HG02571 (cell line): ENCODE data around the gene KRTAP5-1.
"Not testable (repeated sequence)": the region's sequence is repeated elsewhere in the genome, so short reads cannot be mapped to it uniquely, and the experiment has no call there.

ENCODE experiments used
- ATAC-seq: cut with Tn5 transposase; IDR thresholded peaks from one replicate; pipeline ENCODE4 v1.9.1; 2021; ENCODE audit warnings: mild to moderate bottlenecking, moderate library complexity; ENCODE audit not compliant: unreplicated experiment

KRTAP5-1 gene

GRCh38 chr11:1603629-1604028 is 18.5 kb upstream of the KRTAP5-1 start:
- ATAC-seq, result no peak

- not testable (repeated sequence) for ATAC-seq
These were observed 16.6 kb upstream of the KRTAP5-1 start for GRCh38 chr11:1601663-1602062.

GRCh38 chr11:1600626-1601025 is 15.5 kb upstream of the KRTAP5-1 start:
- ATAC-seq, result no peak

GRCh38 chr11:1598816-1599215 is 13.7 kb upstream of the KRTAP5-1 start:
- no peak for ATAC-seq

- ATAC-seq, result not testable (repeated sequence)
These were observed 13.3 kb upstream of the KRTAP5-1 start for GRCh38 chr11:1598406-1598805.

DNA sequence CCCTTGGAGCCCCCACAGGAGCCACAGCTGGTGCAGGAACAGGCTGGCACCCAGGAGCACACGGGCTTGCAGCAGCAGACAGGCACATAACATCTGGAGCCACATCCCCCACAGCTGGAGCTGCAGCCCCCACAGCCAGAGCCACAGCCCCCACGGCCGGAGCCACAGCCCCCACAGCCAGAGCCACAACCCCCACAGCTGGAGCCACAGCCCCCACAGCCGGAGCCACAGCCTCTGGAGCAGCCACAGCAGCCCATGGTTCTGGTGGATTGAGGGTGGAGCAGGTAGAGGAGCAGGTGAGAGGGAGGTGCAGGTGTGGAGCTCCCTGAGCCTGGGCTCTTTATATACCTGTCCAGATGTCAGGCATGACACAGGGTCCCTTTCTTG is 12.9 kb upstream of the KRTAP5-1 start, which contains the start of gene KRTAP5-2:
TSS of gene KRTAP5-2 (minus strand) at position 301 of the 387 bp plus-strand sequence. CDS start at position 257, 44 bp downstream.
- ATAC-seq, result no peak

GRCh38 chr11:1597331-1597993 is 12.4 kb upstream of the KRTAP5-1 start:
- ATAC-seq, result no peak

- ATAC-seq, result not testable (repeated sequence)
These were observed 11.6 kb upstream of the KRTAP5-1 start for GRCh38 chr11:1596576-1597121.

GRCh38 chr11:1595994-1596575 is 11.0 kb upstream of the KRTAP5-1 start:
- ATAC-seq, result not testable (repeated sequence)

DNA sequence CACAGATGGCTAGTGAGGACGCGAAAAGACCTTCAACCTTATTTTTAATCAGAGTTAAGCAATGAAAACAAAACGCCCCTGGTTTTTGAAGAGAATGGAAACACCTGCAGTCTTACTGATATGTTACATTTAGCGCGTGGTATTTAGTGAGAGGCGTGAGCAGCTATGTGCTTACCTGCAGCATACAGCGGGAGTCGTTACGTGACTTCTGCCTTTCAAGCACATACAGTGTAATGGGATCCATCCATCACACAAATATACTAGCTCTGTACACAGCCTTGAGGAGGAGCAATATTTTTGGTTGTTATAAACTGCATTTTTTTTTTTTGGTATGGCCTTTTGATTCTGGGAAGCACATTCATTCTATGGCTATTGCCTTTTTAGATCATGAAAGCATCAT is 7.5 kb upstream of the KRTAP5-1 start:
- ATAC-seq, result no peak

DNA sequence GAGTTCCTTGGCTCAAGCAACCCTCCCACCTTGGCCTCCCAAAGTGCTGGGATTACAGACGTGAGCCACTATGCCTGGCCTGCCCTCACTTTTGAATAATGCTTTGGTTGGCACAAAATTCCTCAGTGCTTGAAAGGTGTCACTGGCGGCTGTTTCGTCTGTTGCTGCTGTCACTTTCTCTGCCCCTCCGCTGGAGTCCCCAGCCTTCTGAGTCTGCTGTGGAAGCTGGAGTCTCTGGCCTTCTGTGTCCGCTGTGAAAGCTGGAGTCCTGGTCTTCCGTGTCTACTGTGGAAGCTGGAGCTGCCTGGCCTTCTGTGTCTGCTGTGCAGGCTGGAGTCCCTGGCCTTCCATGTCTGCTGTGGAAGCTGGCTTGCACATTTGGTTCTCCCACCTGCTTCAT is 4.9 kb upstream of the KRTAP5-1 start:
- ATAC-seq, result no peak

DNA sequence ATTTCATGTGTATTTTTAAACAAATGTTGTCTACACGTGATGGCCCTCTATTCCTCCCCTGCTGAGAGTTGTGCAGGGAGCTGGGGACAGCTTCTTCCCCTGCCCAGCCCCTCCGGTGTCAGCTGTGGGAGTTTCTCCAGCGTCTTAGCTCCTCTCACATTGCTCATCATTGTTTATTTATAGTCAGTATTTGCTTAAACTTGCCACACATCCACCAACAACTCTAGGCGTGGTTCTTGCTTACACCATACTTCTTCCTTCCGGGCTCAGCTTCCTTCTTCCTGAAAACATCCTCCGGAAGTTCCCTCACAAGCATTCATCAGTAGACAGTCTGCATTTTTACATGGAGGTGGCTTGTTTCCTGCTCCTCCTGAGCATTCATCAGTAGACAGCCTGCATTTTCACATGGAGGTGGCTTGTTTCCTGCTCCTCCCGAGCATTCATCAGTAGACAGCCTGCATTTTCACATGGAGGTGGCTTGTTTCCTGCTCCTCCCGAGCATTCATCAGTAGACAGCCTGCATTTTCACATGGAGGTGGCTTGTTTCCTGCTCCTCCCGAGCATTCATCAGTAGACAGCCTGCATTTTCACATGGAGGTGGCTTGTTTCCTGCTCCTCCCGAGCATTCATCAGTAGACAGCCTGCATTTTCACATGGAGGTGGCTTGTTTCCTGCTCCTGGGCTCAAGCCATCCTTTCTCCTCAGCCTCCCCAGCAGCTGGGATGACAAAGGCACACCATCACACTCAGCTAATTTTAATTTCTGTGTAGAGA is 4.3 kb upstream of the KRTAP5-1 start:
- not testable (repeated sequence) for ATAC-seq

- ATAC-seq, result no peak
These were observed 1.6 kb upstream of the KRTAP5-1 start for GRCh38 chr11:1586699-1587098.

GRCh38 chr11:1582909-1583308 is 2.2 kb downstream of the KRTAP5-1 start:
- ATAC-seq, result not testable (repeated sequence)

- ATAC-seq, result no peak
These were observed 3.1 kb downstream of the KRTAP5-1 start for GRCh38 chr11:1581976-1582375.

GRCh38 chr11:1576825-1577224 is 8.3 kb downstream of the KRTAP5-1 start:
- ATAC-seq, result no peak

GRCh38 chr11:1575756-1576155 is 9.3 kb downstream of the KRTAP5-1 start:
- not testable (repeated sequence) for ATAC-seq

DNA sequence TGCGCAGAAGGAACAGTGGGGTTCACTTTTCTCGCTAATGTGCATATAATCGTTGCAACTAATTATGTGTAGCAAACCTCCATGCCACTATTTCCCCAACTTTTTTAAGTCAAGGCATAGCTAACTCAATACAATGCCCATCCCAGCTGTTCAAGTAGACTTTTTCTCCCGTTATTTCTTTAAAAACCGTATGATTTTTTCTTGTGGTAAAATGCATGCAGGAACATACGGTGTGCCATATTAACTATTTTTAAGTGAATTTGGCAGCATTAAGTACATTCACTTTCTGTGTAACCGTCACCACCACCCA is 10.2 kb downstream of the KRTAP5-1 start:
- ATAC-seq, result no peak

- no peak for ATAC-seq
These were observed 10.7 kb downstream of the KRTAP5-1 start for GRCh38 chr11:1574238-1574932.

GRCh38 chr11:1573903-1574237 is 11.2 kb downstream of the KRTAP5-1 start:
- no peak for ATAC-seq
